Stimulated activated memory B cell treated with anti-CD40 and anti-IgM and Interleukin-4, amounts not matched to agents 10 μg/mL and 1 μg/mL and 100 μg/mL, for 72 hours (primary cell): ENCODE data around the gene ERAL1.
"Not testable (repeated sequence)": the region's sequence is repeated elsewhere in the genome, so short reads cannot be mapped to it uniquely, and the experiment has no call there.

Experiments
- ATAC-seq: fragments of 150-1000 bp; cut with Tn5 transposase; 2 replicates; pipeline ENCODE4 v1.10.0; 2021
- H3K27ac Mint-ChIP-seq: one replicate; pipeline ENCODE4 v1.8.0; 2022; ENCODE audit warnings: mild to moderate bottlenecking, mixed read lengths
- H3K27me3 Mint-ChIP-seq: one replicate; pipeline ENCODE4 v1.8.0; 2022; ENCODE audit warnings: mixed read lengths
- H3K36me3 Mint-ChIP-seq: one replicate; pipeline ENCODE4 v1.8.0; 2022; ENCODE audit warnings: mixed read lengths
- H3K4me1 Mint-ChIP-seq: one replicate; pipeline ENCODE4 v1.8.0; 2022; ENCODE audit warnings: mixed read lengths
- H3K4me3 Mint-ChIP-seq: one replicate; pipeline ENCODE4 v1.8.0; 2022; ENCODE audit warnings: mild to moderate bottlenecking, moderate library complexity, mixed read lengths
- H3K9me3 Mint-ChIP-seq: one replicate; pipeline ENCODE4 v1.8.0; 2022; ENCODE audit warnings: mixed read lengths

The ERAL1 gene

GRCh38 chr17:28854457-28855335 is at the start of gene ERAL1:
ERAL1 (plus strand) TSS chr17:28855016; CDS start chr17:28855035, 19 bp downstream.
- Mint-ChIP-seq H3K27ac (peak within 1 kb of the TSS; percentile 81), H3K36me3 (peaks cover 26% of the 10 kb centered on the region), H3K27me3 (no peaks in the 10 kb centered on the region), H3K9me3 (no peaks in the 10 kb centered on the region), H3K4me3 (peak within 1 kb of the TSS; percentile 88), H3K4me1 (peaks cover 22% of the 10 kb centered on the region)
- ATAC-seq = peak; percentile 99

- ATAC-seq = no peak
- no peaks in the 10 kb centered on the region for H3K36me3 Mint-ChIP-seq
These were observed 46.7 kb upstream of the ERAL1 start for GRCh38 chr17:28807925-28808634.

DNA sequence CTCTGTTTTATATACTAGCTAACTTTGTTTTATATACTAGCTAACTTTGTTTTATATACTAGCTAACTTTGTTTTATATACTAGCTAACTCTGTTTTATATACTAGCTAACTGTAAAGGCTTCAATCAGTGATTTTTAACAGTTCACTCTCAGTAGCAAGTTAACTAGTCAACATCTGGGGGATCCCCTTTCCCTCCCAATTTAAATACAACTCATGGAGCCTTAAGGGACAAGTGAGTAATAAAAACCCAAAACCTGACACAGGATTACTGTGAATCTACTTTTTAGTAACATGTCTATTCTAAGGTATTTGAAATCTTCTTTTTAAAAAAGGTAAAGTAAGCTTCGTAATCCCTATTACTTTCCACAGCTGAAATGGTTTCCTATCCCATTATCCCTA is 44.4 kb upstream of the ERAL1 start:
- H3K36me3 Mint-ChIP-seq = no peaks in the 10 kb centered on the region
- H3K9me3 Mint-ChIP-seq = no peaks in the 10 kb centered on the region
- no peak for ATAC-seq
- peaks cover 34% of the 10 kb centered on the region for H3K4me1 Mint-ChIP-seq
- H3K4me3 Mint-ChIP-seq = no peak overlapping the region
- no peaks in the 10 kb centered on the region for H3K27me3 Mint-ChIP-seq
- peak overlapping the region; percentile 81 for H3K27ac Mint-ChIP-seq

More at GRCh38 chr17:28807925-28808634, 46.7 kb upstream of the ERAL1 start:
- Mint-ChIP-seq H3K27ac (peak overlapping the region; percentile 68), H3K27me3 (no peaks in the 10 kb centered on the region), H3K9me3 (no peaks in the 10 kb centered on the region), H3K4me1 (peaks cover 34% of the 10 kb centered on the region), H3K4me3 (no peak overlapping the region)

DNA sequence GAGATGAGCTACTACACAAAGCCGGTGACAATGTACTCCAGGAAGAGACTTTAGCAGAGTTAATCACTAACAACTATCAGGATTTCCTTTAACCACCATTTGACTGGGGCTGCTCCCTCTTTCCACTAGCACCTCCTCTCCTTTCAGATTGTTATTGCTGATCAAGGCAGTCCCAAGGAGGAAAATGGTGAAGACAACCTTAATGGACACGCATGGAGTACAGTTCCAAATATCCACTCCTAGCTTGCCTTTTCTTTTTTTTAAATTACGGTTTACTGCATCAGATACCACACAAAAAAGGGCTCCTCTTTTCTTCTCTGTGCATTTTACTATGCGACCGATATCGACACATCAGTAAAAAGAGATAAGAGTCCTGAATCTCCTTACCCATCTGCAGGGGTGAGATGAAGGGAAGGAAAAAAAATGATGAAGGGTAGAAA is 43.1 kb upstream of the ERAL1 start:
- no peaks in the 10 kb centered on the region for H3K27me3 Mint-ChIP-seq
- ATAC-seq = no peak
- no peaks in the 10 kb centered on the region for H3K9me3 Mint-ChIP-seq
- H3K27ac Mint-ChIP-seq = peak overlapping the region; percentile 81
- H3K4me1 Mint-ChIP-seq = peaks cover 34% of the 10 kb centered on the region
- peak overlapping the region; percentile 92 for H3K4me3 Mint-ChIP-seq
- no peaks in the 10 kb centered on the region for H3K36me3 Mint-ChIP-seq

DNA sequence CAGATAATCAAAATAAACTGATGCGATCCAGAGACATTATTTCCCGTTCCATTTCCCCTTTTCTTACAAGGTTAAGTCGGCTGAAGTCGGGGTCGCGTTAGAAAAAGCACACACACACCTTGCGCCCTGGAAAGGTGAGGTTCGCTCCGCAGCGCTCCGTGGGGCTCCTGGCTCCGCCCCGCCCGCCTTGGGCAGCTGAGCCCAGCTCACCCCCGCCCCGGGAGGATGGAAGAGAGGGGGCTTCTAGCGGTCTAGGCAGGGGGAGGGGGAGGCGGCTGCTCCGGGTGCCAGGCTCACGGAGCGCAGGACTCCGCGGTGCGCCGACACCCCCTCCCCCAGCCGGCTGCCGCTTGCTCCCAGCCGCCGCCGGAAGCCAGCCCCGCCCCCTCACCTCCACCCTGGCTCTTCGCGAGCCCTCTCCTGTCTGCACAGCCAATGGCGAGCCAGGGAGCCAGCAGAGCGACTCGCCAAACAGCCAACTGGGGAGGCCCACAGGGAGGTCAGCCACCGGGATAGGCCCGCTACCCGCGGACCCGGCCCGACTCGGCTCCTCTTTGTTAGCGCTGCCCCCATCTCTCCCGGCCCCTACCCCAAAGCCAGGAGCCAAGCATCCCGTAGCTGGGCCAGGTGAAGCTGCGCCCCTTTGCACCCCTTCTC is 42.6 kb upstream of the ERAL1 start:
- H3K27me3 Mint-ChIP-seq = no peaks in the 10 kb centered on the region
- H3K9me3 Mint-ChIP-seq = no peaks in the 10 kb centered on the region
- peak overlapping the region; percentile 81 for H3K27ac Mint-ChIP-seq
- H3K36me3 Mint-ChIP-seq = no peaks in the 10 kb centered on the region
- ATAC-seq = peak; percentile 100
- peak overlapping the region; percentile 92 for H3K4me3 Mint-ChIP-seq
- H3K4me1 Mint-ChIP-seq = peaks cover 34% of the 10 kb centered on the region

DNA sequence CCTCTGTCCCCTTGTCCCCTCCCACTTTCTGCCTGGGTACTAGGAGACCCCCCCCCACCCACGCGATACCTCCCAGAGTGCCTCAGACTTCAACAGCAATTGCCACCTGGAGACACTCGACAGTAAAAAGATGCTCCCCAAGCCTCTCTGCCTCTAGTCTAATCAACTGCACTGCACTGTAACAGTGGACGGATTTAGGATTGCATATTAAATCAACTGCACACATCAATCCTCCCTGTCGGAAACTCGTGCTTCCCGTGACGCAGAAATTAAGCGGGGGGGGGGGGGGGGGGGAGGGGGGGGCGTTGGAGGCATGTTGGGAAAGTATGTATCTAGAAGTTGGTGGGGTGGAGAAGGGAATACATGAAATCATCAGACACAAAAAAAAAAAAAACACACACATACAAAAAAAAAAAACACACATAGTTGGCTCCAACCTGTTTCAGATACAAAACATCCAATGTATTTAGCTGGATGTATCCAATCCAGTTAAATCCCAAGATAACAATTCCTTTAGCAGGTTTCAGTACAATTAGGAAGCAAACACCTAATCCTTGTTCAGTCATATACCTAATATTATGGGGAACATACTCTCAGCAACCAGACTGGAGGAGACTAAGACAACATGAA is 42.0 kb upstream of the ERAL1 start:
- Mint-ChIP-seq H3K4me1 (peaks cover 32% of the 10 kb centered on the region), H3K9me3 (no peaks in the 10 kb centered on the region), H3K27me3 (no peaks in the 10 kb centered on the region), H3K27ac (peak overlapping the region; percentile 81), H3K36me3 (no peaks in the 10 kb centered on the region), H3K4me3 (peak overlapping the region; percentile 92)
- ATAC-seq = no peak

DNA sequence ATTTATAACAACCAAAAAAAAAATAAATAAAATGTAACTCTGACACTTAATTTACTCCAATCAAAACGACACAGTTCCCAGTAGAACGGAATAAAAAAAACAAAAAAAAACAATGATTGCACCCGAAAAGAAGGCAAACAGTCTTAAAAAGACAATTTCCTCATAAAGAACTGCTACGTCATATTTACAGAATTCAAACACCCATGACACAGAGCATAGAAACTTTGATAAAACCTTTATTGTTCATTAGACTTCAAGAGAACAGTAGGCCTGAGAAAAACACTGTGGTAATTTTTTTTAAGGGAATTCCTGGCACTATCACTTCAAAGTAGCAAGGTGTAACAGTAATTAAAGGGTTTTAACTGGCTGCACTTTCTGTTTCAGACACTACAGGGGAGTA is 38.3 kb upstream of the ERAL1 start:
- H3K27ac Mint-ChIP-seq = no peak overlapping the region
- no peak overlapping the region for H3K4me3 Mint-ChIP-seq
- no peaks in the 10 kb centered on the region for H3K27me3 Mint-ChIP-seq
- ATAC-seq = no peak
- H3K36me3 Mint-ChIP-seq = peaks cover 6% of the 10 kb centered on the region
- H3K4me1 Mint-ChIP-seq = peaks cover 3% of the 10 kb centered on the region
- no peaks in the 10 kb centered on the region for H3K9me3 Mint-ChIP-seq

DNA sequence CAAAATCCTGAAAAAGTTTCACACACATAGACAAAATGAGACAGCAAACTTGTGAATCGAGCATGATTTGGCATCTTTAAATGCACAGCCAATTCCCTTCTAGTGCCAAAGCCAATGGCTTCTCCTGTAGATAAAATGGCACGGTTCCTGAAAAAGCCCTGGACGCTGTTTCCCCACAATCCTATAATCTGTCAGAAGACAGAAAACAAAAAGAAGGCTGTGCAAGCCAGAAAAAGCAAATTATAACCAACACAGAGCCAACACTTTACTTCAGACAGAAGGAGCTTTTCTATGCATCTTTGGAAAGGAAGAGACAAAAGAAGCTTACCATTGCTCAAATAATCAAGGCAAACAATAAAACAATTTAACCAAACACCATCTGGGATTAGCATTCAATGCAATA is 36.0 kb upstream of the ERAL1 start:
- H3K4me3 Mint-ChIP-seq = no peak overlapping the region
- no peaks in the 10 kb centered on the region for H3K9me3 Mint-ChIP-seq
- H3K27me3 Mint-ChIP-seq = no peaks in the 10 kb centered on the region
- ATAC-seq = no peak
- no peak overlapping the region for H3K27ac Mint-ChIP-seq
- H3K4me1 Mint-ChIP-seq = no peaks in the 10 kb centered on the region
- H3K36me3 Mint-ChIP-seq = peaks cover 6% of the 10 kb centered on the region

- H3K4me1 Mint-ChIP-seq = no peaks in the 10 kb centered on the region
- no peaks in the 10 kb centered on the region for H3K27me3 Mint-ChIP-seq
- no peak overlapping the region for H3K4me3 Mint-ChIP-seq
- H3K36me3 Mint-ChIP-seq = peaks cover 6% of the 10 kb centered on the region
- H3K9me3 Mint-ChIP-seq = no peaks in the 10 kb centered on the region
- no peak overlapping the region for H3K27ac Mint-ChIP-seq
- no peak for ATAC-seq
These were observed 35.2 kb upstream of the ERAL1 start for GRCh38 chr17:28819582-28819981.

- H3K36me3 Mint-ChIP-seq = peaks cover 25% of the 10 kb centered on the region
These were observed 27.1 kb upstream of the ERAL1 start for GRCh38 chr17:28827672-28828071.

GRCh38 chr17:28828294-28829040 is 26.3 kb upstream of the ERAL1 start:
- Mint-ChIP-seq H3K27me3 (no peaks in the 10 kb centered on the region), H3K36me3 (peaks cover 25% of the 10 kb centered on the region), H3K27ac (no peak overlapping the region), H3K4me3 (no peak overlapping the region), H3K4me1 (peaks cover 12% of the 10 kb centered on the region), H3K9me3 (no peaks in the 10 kb centered on the region)
- no peak for ATAC-seq

More at GRCh38 chr17:28827672-28828071, 27.1 kb upstream of the ERAL1 start:
- Mint-ChIP-seq H3K9me3 (no peaks in the 10 kb centered on the region), H3K27me3 (no peaks in the 10 kb centered on the region), H3K27ac (no peak overlapping the region), H3K4me1 (peaks cover 12% of the 10 kb centered on the region), H3K4me3 (no peak overlapping the region)
- no peak for ATAC-seq

- no peaks in the 10 kb centered on the region for H3K27me3 Mint-ChIP-seq
- ATAC-seq = no peak
- no peak overlapping the region for H3K27ac Mint-ChIP-seq
These were observed 20.4 kb upstream of the ERAL1 start for GRCh38 chr17:28834420-28834819.

DNA sequence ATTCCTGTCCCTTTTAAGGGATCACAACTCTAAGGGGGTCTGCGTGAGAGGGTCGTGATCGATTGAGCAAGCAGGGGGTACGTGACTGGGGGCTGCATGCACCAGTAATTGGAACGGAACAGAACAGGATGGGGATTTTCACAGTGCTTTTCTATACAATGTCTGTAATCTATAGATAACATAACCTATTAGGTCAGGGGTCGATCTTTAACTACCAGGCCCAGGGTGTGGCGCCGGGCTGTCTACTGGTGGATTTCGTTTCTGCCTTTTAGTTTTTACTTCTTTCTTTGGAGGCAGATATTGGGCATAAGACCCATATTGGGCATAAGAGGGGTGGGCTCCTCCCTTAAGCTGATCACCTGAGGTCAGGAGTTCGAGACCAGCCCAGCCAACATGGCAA is 18.3 kb upstream of the ERAL1 start:
- H3K27ac Mint-ChIP-seq, H3K4me3 Mint-ChIP-seq, ATAC-seq, H3K9me3 Mint-ChIP-seq, H3K27me3 Mint-ChIP-seq: not testable (repeated sequence)
- H3K4me1 Mint-ChIP-seq = peaks cover 24% of the 10 kb centered on the region
- peaks cover 16% of the 10 kb centered on the region for H3K36me3 Mint-ChIP-seq

More at GRCh38 chr17:28834420-28834819, 20.4 kb upstream of the ERAL1 start:
- peaks cover 15% of the 10 kb centered on the region for H3K4me1 Mint-ChIP-seq
- no peaks in the 10 kb centered on the region for H3K9me3 Mint-ChIP-seq
- no peak overlapping the region for H3K4me3 Mint-ChIP-seq
- H3K36me3 Mint-ChIP-seq = peaks cover 18% of the 10 kb centered on the region

- Mint-ChIP-seq H3K36me3 (peaks cover 3% of the 10 kb centered on the region), H3K4me1 (peaks cover 26% of the 10 kb centered on the region), H3K9me3 (no peaks in the 10 kb centered on the region), H3K27ac (no peak overlapping the region), H3K4me3 (no peak overlapping the region), H3K27me3 (no peaks in the 10 kb centered on the region)
- ATAC-seq = no peak
These were observed 15.6 kb upstream of the ERAL1 start for GRCh38 chr17:28839221-28839620.
